Osteoblast (primary cell): Measurements from ENCODE around the gene AFF1. TPM values are rescaled to one million over a fixed set of nuclear protein-coding genes. Genes with fewer than 3 reads are reported as not detected.

Source experiments
- DNase-seq: peaks from one replicate; pipeline ENCODE4 v3.0.0; 2011; ENCODE audit warnings: low spot score, mixed read lengths; ENCODE audit not compliant: insufficient read length; ENCODE audit errors: missing footprints
- H2AFZ ChIP-seq: 2 replicates; pipeline ENCODE4 v1.6.0; 2011; ENCODE audit warnings: mild to moderate bottlenecking, low read length
- H3K27ac ChIP-seq: 2 replicates; pipeline ENCODE4 v1.5.1; 2011; ENCODE audit warnings: mild to moderate bottlenecking, low read depth, low read length, moderate library complexity
- H3K27me3 ChIP-seq: 2 replicates; pipeline ENCODE4 v1.6.0; 2012; ENCODE audit warnings: mild to moderate bottlenecking, control low read depth, inconsistent platforms, low read length, moderate library complexity; ENCODE audit not compliant: insufficient read depth
- H3K36me3 ChIP-seq: 2 replicates; pipeline ENCODE4 v1.5.1; 2011; ENCODE audit warnings: mild to moderate bottlenecking, low read length, control low read depth, moderate library complexity; ENCODE audit not compliant: insufficient read depth
- H3K4me1 ChIP-seq: 2 replicates; pipeline ENCODE4 v1.5.1; 2011; ENCODE audit warnings: mild to moderate bottlenecking, low read length, control low read depth, moderate library complexity; ENCODE audit not compliant: insufficient read depth
- H3K4me2 ChIP-seq: 2 replicates; pipeline ENCODE4 v1.6.0; 2011; ENCODE audit warnings: mild to moderate bottlenecking, low read length; ENCODE audit not compliant: insufficient read depth
- H3K4me3 ChIP-seq: fragments of 200-600 bp; sonication (generic); 3 replicates; pipeline ENCODE4 v1.5.1; 2012; ENCODE audit warnings: mild to moderate bottlenecking, low read length, inconsistent platforms; ENCODE audit not compliant: insufficient read depth
- H3K79me2 ChIP-seq: 2 replicates; pipeline ENCODE4 v1.6.0; 2012; ENCODE audit warnings: mild to moderate bottlenecking, low read length, control low read depth, inconsistent platforms; ENCODE audit not compliant: insufficient read depth
- H3K9me3 ChIP-seq: 2 replicates; pipeline ENCODE4 v1.5.1; 2011; ENCODE audit warnings: low read depth, low read length, control low read depth
- H4K20me1 ChIP-seq: 2 replicates; pipeline ENCODE4 v1.6.0; 2012; ENCODE audit warnings: mild to moderate bottlenecking, low read length, control low read depth; ENCODE audit not compliant: insufficient read depth
- total RNA-seq: library from RNA; depleted of rRNA; stranded (reverse); fragments of >200 nt; gene quantifications from 2 replicates; pipeline ENCODE4 v1.2.3, GENCODE V29; 2012
- TF ChIP-seq, protein P1 (sequence below): IDR thresholded peaks from 2 replicates; pipeline ENCODE4 v1.5.1; 2011; ENCODE audit warnings: mild to moderate bottlenecking, low read depth, low read length, moderate library complexity; ENCODE audit errors: extremely low read depth

The AFF1 gene
- total RNA-seq, 1 donor = 19.5 TPM

GRCh38 chr4:87060957-87061356 lies 126.1 kb downstream of the AFF1 start:
- H3K36me3 ChIP-seq = no peaks in the 10 kb centered on the region
- peak; percentile 91 for DNase-seq
- H3K79me2 ChIP-seq = peaks cover 38% of the 10 kb centered on the region
- peaks cover 23% of the 10 kb centered on the region for H3K4me1 ChIP-seq
- H3K4me2 ChIP-seq = peak overlapping the region; percentile 24
- H3K27ac ChIP-seq = peak overlapping the region; percentile 64
- no peaks in the 10 kb centered on the region for H3K9me3 ChIP-seq
- TF ChIP-seq, protein P1, sequence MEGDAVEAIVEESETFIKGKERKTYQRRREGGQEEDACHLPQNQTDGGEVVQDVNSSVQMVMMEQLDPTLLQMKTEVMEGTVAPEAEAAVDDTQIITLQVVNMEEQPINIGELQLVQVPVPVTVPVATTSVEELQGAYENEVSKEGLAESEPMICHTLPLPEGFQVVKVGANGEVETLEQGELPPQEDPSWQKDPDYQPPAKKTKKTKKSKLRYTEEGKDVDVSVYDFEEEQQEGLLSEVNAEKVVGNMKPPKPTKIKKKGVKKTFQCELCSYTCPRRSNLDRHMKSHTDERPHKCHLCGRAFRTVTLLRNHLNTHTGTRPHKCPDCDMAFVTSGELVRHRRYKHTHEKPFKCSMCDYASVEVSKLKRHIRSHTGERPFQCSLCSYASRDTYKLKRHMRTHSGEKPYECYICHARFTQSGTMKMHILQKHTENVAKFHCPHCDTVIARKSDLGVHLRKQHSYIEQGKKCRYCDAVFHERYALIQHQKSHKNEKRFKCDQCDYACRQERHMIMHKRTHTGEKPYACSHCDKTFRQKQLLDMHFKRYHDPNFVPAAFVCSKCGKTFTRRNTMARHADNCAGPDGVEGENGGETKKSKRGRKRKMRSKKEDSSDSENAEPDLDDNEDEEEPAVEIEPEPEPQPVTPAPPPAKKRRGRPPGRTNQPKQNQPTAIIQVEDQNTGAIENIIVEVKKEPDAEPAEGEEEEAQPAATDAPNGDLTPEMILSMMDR = no peak
- no peaks in the 10 kb centered on the region for H3K27me3 ChIP-seq
- no peak overlapping the region for H2AFZ ChIP-seq
- H3K4me3 ChIP-seq = no peak overlapping the region
- peaks cover 36% of the 10 kb centered on the region for H4K20me1 ChIP-seq

GRCh38 chr4:87065021-87065420 lies 130.2 kb downstream of the AFF1 start:
- Histone ChIP-seq H3K4me1 (peaks cover 13% of the 10 kb centered on the region), H3K27ac (no peak overlapping the region), H4K20me1 (peaks cover 57% of the 10 kb centered on the region), H3K9me3 (no peaks in the 10 kb centered on the region), H3K4me3 (no peak overlapping the region), H3K4me2 (no peak overlapping the region), H3K27me3 (no peaks in the 10 kb centered on the region), H3K79me2 (peaks cover 25% of the 10 kb centered on the region), H3K36me3 (no peaks in the 10 kb centered on the region), H2AFZ (no peak overlapping the region)
- no peak for DNase-seq
- TF ChIP-seq, protein P1 = no peak

GRCh38 chr4:87066403-87067123 lies 131.8 kb downstream of the AFF1 start:
- no peak overlapping the region for H3K27ac ChIP-seq
- DNase-seq = no peak
- H3K4me3 ChIP-seq = no peak overlapping the region
- peaks cover 52% of the 10 kb centered on the region for H4K20me1 ChIP-seq
- TF ChIP-seq, protein P1 = no peak
- H3K79me2 ChIP-seq = peaks cover 27% of the 10 kb centered on the region
- no peaks in the 10 kb centered on the region for H3K27me3 ChIP-seq
- H3K4me2 ChIP-seq = no peak overlapping the region
- H2AFZ ChIP-seq = no peak overlapping the region
- peaks cover under 1% of the 10 kb centered on the region for H3K4me1 ChIP-seq
- no peaks in the 10 kb centered on the region for H3K36me3 ChIP-seq
- H3K9me3 ChIP-seq = no peaks in the 10 kb centered on the region

DNA sequence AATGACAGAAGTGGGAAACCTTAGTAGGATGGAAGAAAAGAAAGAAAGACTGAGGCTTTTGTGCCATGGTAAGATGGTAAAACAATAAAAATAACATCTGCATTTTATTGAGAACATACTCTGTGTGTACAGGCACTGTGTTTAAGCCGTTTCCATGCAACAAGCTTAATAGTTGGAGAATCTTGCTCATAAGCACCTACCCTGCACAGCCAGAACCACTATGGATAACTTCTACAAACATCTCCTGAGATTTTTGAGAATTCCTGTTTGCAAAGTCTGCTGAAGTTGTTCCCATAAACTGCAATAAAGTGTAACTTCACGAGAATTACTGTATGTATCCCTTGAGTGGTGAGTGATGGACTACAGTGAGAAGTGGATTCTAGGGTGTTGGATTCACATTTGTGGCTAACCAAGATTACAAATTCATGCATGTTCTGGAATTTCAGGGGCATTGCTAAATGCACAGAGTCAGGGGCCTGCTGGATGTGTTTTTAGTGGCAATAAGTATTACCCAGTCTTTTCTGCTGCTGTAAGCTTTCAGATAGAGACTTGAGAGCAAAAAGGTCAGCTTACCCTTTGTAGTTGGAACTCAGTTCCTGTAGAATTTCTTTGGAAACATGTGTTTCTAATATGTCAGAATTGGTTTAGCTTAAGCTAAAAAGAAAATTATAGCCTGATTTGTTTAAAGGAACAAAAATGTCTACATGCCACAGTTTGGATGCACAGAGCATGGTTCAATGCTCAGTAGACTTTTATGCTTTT lies 132.5 kb downstream of the AFF1 start:
- H3K4me3 ChIP-seq = no peak overlapping the region
- no peaks in the 10 kb centered on the region for H3K9me3 ChIP-seq
- H3K4me1 ChIP-seq = no peaks in the 10 kb centered on the region
- H3K79me2 ChIP-seq = peaks cover 26% of the 10 kb centered on the region
- DNase-seq = no peak
- H3K27ac ChIP-seq = no peak overlapping the region
- no peak overlapping the region for H3K4me2 ChIP-seq
- H3K27me3 ChIP-seq = no peaks in the 10 kb centered on the region
- TF ChIP-seq, protein P1 = no peak
- H3K36me3 ChIP-seq = no peaks in the 10 kb centered on the region
- H4K20me1 ChIP-seq = peaks cover 50% of the 10 kb centered on the region
- no peak overlapping the region for H2AFZ ChIP-seq
